Measurements from ENCODE around the gene ELF3. TPM values are rescaled to one million over a fixed set of nuclear protein-coding genes. Genes with fewer than 3 reads are reported as not detected.

The ELF3 gene
- total and polyA plus RNA-seq, 2 of the 13 experiments (the other 11 are each of a cell fraction or from before 2014, with no cell fraction given), result 11.5 to 55.1 TPM

- TF ChIP-seq STAG1 (CRISPR knock-in tag; IDR thresholded peaks at IDR 0.05), result no peak
- peak; percentile 63; the same call in 1 of the 2 replicates for TF ChIP-seq ZNF331 (CRISPR knock-in tag; IDR thresholded peaks at IDR 0.05)
- TF ChIP-seq ZNF501 (CRISPR knock-in tag; IDR thresholded peaks at IDR 0.05), result peak; percentile 39; the same call in 1 of the 2 replicates
- TF ChIP-seq ZNF232 (CRISPR knock-in tag; IDR thresholded peaks at IDR 0.05; ENCODE audit: borderline replicate concordance), result no peak
- peak; percentile 66; the same call in 1 of the 2 replicates for TF ChIP-seq ZSCAN20 (CRISPR knock-in tag; IDR thresholded peaks at IDR 0.05; ENCODE audit: borderline replicate concordance)
- TF ChIP-seq HINFP (CRISPR knock-in tag; IDR thresholded peaks at IDR 0.05; ENCODE audit: low read depth), result no peak
- no peak for TF ChIP-seq ZNF547 (CRISPR knock-in tag; IDR thresholded peaks at IDR 0.05)
- TF ChIP-seq RXRB (CRISPR knock-in tag; IDR thresholded peaks at IDR 0.05; ENCODE audit: borderline replicate concordance), result peak; percentile 83
- TF ChIP-seq ZNF263 (CRISPR knock-in tag; IDR thresholded peaks at IDR 0.05), result no peak
- TF ChIP-seq, protein P1, sequence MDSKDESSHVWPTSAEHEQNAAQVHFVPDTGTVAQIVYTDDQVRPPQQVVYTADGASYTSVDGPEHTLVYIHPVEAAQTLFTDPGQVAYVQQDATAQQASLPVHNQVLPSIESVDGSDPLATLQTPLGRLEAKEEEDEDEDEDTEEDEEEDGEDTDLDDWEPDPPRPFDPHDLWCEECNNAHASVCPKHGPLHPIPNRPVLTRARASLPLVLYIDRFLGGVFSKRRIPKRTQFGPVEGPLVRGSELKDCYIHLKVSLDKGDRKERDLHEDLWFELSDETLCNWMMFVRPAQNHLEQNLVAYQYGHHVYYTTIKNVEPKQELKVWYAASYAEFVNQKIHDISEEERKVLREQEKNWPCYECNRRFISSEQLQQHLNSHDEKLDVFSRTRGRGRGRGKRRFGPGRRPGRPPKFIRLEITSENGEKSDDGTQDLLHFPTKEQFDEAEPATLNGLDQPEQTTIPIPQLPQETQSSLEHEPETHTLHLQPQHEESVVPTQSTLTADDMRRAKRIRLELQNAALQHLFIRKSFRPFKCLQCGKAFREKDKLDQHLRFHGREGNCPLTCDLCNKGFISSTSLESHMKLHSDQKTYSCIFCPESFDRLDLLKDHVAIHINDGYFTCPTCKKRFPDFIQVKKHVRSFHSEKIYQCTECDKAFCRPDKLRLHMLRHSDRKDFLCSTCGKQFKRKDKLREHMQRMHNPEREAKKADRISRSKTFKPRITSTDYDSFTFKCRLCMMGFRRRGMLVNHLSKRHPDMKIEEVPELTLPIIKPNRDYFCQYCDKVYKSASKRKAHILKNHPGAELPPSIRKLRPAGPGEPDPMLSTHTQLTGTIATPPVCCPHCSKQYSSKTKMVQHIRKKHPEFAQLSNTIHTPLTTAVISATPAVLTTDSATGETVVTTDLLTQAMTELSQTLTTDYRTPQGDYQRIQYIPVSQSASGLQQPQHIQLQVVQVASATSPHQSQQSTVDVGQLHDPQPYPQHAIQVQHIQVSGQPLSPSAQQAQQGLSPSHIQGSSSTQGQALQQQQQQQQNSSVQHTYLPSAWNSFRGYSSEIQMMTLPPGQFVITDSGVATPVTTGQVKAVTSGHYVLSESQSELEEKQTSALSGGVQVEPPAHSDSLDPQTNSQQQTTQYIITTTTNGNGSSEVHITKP (CRISPR knock-in tag; IDR thresholded peaks at IDR 0.05; ENCODE audit: low read depth), result 0 out of 2 replicates have a peak, but pooled peaks have one; percentile 44
- TF ChIP-seq TBP (CRISPR knock-in tag; IDR thresholded peaks at IDR 0.05), result no peak
- TF ChIP-seq, protein P2, sequence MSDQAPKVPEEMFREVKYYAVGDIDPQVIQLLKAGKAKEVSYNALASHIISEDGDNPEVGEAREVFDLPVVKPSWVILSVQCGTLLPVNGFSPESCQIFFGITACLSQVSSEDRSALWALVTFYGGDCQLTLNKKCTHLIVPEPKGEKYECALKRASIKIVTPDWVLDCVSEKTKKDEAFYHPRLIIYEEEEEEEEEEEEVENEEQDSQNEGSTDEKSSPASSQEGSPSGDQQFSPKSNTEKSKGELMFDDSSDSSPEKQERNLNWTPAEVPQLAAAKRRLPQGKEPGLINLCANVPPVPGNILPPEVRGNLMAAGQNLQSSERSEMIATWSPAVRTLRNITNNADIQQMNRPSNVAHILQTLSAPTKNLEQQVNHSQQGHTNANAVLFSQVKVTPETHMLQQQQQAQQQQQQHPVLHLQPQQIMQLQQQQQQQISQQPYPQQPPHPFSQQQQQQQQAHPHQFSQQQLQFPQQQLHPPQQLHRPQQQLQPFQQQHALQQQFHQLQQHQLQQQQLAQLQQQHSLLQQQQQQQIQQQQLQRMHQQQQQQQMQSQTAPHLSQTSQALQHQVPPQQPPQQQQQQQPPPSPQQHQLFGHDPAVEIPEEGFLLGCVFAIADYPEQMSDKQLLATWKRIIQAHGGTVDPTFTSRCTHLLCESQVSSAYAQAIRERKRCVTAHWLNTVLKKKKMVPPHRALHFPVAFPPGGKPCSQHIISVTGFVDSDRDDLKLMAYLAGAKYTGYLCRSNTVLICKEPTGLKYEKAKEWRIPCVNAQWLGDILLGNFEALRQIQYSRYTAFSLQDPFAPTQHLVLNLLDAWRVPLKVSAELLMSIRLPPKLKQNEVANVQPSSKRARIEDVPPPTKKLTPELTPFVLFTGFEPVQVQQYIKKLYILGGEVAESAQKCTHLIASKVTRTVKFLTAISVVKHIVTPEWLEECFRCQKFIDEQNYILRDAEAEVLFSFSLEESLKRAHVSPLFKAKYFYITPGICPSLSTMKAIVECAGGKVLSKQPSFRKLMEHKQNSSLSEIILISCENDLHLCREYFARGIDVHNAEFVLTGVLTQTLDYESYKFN (CRISPR knock-in tag; conservative IDR thresholded peaks at IDR 0.05), result peak; percentile 91
- TF ChIP-seq, protein P3, sequence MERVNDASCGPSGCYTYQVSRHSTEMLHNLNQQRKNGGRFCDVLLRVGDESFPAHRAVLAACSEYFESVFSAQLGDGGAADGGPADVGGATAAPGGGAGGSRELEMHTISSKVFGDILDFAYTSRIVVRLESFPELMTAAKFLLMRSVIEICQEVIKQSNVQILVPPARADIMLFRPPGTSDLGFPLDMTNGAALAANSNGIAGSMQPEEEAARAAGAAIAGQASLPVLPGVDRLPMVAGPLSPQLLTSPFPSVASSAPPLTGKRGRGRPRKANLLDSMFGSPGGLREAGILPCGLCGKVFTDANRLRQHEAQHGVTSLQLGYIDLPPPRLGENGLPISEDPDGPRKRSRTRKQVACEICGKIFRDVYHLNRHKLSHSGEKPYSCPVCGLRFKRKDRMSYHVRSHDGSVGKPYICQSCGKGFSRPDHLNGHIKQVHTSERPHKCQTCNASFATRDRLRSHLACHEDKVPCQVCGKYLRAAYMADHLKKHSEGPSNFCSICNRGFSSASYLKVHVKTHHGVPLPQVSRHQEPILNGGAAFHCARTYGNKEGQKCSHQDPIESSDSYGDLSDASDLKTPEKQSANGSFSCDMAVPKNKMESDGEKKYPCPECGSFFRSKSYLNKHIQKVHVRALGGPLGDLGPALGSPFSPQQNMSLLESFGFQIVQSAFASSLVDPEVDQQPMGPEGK (CRISPR knock-in tag; IDR thresholded peaks at IDR 0.05), result peak; percentile 62; the same call in 1 of the 2 replicates
- peak; percentile 49 for TF ChIP-seq POLR2AphosphoS5 (IDR thresholded peaks at IDR 0.05; ENCODE audit: low read depth, low read length)
- peak; percentile 87 for TF ChIP-seq CEBPG (CRISPR knock-in tag; IDR thresholded peaks at IDR 0.05)
- TF ChIP-seq, protein P4, sequence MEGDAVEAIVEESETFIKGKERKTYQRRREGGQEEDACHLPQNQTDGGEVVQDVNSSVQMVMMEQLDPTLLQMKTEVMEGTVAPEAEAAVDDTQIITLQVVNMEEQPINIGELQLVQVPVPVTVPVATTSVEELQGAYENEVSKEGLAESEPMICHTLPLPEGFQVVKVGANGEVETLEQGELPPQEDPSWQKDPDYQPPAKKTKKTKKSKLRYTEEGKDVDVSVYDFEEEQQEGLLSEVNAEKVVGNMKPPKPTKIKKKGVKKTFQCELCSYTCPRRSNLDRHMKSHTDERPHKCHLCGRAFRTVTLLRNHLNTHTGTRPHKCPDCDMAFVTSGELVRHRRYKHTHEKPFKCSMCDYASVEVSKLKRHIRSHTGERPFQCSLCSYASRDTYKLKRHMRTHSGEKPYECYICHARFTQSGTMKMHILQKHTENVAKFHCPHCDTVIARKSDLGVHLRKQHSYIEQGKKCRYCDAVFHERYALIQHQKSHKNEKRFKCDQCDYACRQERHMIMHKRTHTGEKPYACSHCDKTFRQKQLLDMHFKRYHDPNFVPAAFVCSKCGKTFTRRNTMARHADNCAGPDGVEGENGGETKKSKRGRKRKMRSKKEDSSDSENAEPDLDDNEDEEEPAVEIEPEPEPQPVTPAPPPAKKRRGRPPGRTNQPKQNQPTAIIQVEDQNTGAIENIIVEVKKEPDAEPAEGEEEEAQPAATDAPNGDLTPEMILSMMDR (CRISPR knock-in tag; IDR thresholded peaks at IDR 0.05), result 0 out of 2 replicates have a peak, but pooled peaks have one; percentile 3
Observed at GRCh38 chr1:202034683-202035462, 24.5 kb downstream of the ELF3 start (continued).
